Measurements from ENCODE around the gene PCP2. TPM values are rescaled to one million over a fixed set of nuclear protein-coding genes. Genes with fewer than 3 reads are reported as not detected.

Gene PCP2
- total RNA-seq, 1 donor from 2014 or later, result 2.7 TPM

DNA sequence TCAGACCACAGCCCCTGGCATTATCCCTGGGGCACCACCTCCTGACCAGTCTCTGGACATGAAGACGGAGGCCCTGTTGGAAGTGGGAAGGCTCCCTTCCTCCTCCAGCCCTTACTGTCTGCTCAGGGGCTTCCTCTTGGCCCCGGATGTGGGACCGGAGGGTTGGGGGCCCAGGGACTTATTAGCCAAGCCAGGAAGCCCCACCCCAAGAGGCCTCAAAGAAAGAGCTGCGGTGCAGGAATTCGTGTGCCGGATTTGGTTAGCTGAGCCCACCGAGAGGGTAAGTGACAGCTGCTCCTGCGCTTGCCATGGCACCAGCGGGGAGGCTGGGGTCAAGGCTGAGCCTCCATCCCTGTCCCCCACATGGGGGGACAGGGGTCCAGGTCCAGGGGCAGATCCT is 35.3 kb upstream of the PCP2 start, which contains the start of gene RETN:
Gene RETN, plus strand, starts transcription at position 208 of the 400 bp plus-strand sequence. CDS start 278 bp downstream, outside the sequence.
- Histone ChIP-seq H3K9me3 (replicated peaks) (peaks cover 3% of the 10 kb centered on the region), H3K4me1 (no peaks in the 10 kb centered on the region), H3K27me3 (ENCODE audit: low read depth) (peaks cover 79% of the 10 kb centered on the region), H3K4me3 (no peak within 1 kb of the TSS), H3K36me3 (no peaks in the 10 kb centered on the region), H3K27ac (replicated peaks) (no peak within 1 kb of the TSS)
- intact Hi-C loops (cut with micrococcal nuclease), result no loop called here
- no peak for DNase-seq
- TF ChIP-seq, protein P1, sequence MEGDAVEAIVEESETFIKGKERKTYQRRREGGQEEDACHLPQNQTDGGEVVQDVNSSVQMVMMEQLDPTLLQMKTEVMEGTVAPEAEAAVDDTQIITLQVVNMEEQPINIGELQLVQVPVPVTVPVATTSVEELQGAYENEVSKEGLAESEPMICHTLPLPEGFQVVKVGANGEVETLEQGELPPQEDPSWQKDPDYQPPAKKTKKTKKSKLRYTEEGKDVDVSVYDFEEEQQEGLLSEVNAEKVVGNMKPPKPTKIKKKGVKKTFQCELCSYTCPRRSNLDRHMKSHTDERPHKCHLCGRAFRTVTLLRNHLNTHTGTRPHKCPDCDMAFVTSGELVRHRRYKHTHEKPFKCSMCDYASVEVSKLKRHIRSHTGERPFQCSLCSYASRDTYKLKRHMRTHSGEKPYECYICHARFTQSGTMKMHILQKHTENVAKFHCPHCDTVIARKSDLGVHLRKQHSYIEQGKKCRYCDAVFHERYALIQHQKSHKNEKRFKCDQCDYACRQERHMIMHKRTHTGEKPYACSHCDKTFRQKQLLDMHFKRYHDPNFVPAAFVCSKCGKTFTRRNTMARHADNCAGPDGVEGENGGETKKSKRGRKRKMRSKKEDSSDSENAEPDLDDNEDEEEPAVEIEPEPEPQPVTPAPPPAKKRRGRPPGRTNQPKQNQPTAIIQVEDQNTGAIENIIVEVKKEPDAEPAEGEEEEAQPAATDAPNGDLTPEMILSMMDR (IDR thresholded peaks at IDR 0.05; ENCODE audit: borderline replicate concordance), result no peak

DNA sequence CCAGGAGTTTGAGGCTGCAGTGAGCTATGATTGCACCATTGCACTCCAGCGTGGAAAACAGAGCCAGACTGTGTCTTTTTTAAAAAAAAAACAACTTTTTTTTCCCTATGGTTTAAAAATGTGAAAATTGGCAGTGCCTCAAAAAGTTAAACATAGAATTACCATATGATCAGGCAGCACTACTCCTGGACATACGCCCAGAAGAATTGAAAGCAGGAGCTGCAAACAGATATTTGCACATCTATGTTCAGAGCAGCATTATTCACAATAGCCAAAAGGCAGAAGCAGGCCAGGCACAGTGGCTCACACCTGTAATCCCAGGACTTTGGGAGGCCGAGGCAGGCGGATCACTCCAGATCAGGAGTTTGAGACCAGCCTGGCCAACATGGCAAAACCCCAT is 31.6 kb upstream of the PCP2 start:
- no peak for DNase-seq
- H3K27ac ChIP-seq (replicated peaks), result no peak overlapping the region
- TF ChIP-seq, protein P1 (IDR thresholded peaks at IDR 0.05; ENCODE audit: borderline replicate concordance), result no peak
- peaks cover 84% of the 10 kb centered on the region for H3K27me3 ChIP-seq (ENCODE audit: low read depth)
- no peaks in the 10 kb centered on the region for H3K9me3 ChIP-seq (replicated peaks)
- no peak overlapping the region for H3K4me3 ChIP-seq
- H3K36me3 ChIP-seq, result no peaks in the 10 kb centered on the region
- H3K4me1 ChIP-seq, result no peaks in the 10 kb centered on the region
- intact Hi-C loops (cut with micrococcal nuclease), result no loop called here

DNA sequence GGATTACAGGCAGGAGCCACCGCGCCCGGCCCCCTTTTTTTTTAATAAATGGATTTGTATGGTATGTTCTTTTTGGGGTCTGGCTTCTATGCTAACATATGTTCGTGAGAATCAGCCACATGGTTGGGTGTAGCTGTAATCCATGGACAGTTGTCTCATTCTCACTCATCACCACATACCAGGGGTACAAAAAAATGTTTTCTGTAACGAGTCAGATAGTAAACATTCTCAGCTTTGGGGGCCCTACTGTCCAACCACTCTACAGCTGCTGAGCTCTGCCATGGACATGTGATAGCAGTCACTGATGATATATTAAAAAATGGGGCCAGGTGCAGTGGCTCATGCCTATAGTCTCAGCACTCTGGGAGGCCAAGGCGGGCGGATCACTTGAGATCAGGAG is 30.2 kb upstream of the PCP2 start:
- intact Hi-C loops (cut with micrococcal nuclease), result no loop called here
- H3K27me3 ChIP-seq (ENCODE audit: low read depth), result peaks cover 84% of the 10 kb centered on the region

DNA sequence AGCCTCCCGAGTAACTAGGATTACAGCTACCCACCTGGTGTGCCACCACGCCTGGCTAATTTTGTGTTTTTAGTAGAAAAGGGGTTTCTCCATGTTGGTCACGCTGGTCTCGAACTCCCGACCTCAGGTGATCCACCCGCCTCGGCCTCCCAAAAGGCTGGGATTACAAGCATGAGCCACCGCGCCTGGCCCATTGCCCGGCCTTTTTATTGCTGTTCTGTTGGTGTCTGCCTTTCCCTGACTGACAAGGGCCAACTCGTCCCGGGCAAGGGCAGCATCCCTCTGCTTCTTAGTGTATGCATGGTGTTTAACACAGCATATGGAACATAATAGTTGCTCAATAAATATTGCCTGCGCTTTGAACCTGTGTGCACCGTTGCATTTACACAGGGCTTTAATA is 29.1 kb upstream of the PCP2 start:
- TF ChIP-seq, protein P1 (IDR thresholded peaks at IDR 0.05; ENCODE audit: borderline replicate concordance), result no peak
- peaks cover 81% of the 10 kb centered on the region for H3K27me3 ChIP-seq (ENCODE audit: low read depth)
- intact Hi-C loops (cut with micrococcal nuclease), result no loop called here
- H3K9me3 ChIP-seq (replicated peaks), result no peaks in the 10 kb centered on the region
- no peak for DNase-seq
- H3K27ac ChIP-seq (replicated peaks), result no peak overlapping the region
- no peaks in the 10 kb centered on the region for H3K4me1 ChIP-seq
- no peak overlapping the region for H3K4me3 ChIP-seq
- H3K36me3 ChIP-seq, result no peaks in the 10 kb centered on the region

More for the DNA sequence above, 30.2 kb upstream of the PCP2 start:
- Histone ChIP-seq H3K9me3 (replicated peaks) (no peaks in the 10 kb centered on the region), H3K4me3 (no peak overlapping the region), H3K36me3 (no peaks in the 10 kb centered on the region), H3K4me1 (no peaks in the 10 kb centered on the region), H3K27ac (replicated peaks) (no peak overlapping the region)
- TF ChIP-seq, protein P1 (IDR thresholded peaks at IDR 0.05; ENCODE audit: borderline replicate concordance), result no peak
- DNase-seq, result no peak

DNA sequence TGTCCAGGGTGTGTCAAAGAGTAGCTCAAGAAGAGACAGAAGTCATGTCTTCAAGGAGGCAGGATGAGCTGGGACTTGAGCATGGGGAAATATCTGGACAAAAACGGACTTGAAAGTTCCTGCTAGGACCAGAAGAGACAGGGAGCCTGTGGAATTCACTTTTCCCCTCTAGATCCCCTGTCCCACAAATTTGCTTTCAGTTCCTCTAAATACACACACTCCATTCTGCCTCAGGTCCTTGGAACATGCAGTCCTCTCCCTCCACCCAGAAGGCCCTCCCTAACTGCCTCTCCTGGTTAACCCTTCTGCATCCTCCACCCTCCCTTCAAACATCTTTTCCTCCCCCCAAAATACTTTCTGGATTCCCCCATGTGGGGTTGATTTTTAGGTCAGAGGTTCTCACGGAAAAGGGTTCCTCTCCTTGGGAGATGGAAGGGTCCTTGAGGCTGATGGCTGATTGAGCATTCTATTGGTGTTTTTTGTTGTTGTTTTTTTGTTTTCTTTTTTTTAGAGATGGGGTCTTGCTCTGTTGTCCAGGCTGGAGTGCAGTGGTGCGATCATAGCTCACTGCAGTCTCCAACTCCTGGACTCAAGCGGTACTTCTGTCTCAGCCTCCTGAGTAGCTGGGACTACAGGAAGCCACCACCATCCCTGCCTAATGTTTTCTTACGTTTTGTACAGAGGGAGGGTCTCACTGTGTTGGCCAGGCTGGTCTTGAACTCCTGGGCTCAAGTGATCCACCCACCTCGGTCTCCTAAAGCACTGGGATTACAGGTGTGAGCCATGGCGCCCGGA is 28.4 kb upstream of the PCP2 start:
- DNase-seq, result no peak
- TF ChIP-seq, protein P1 (IDR thresholded peaks at IDR 0.05; ENCODE audit: borderline replicate concordance), result no peak
- Histone ChIP-seq H3K27ac (replicated peaks) (no peak overlapping the region), H3K27me3 (ENCODE audit: low read depth) (peaks cover 74% of the 10 kb centered on the region), H3K4me3 (no peak overlapping the region), H3K4me1 (no peaks in the 10 kb centered on the region), H3K9me3 (replicated peaks) (no peaks in the 10 kb centered on the region), H3K36me3 (no peaks in the 10 kb centered on the region)
- intact Hi-C loops (cut with micrococcal nuclease), result no loop called here
